Measurements from ENCODE around the gene RCAN2.

GRCh38 chr6:46204880-46205650, 286.2 kb downstream of the RCAN2 start:
- TF ChIP-seq POLR2A (IDR thresholded peaks at IDR 0.05) (no peak), POLR2AphosphoS5 (IDR thresholded peaks at IDR 0.05) (no peak), CTCF (IDR thresholded peaks at IDR 0.05) (no peak), EP300 (IDR thresholded peaks at IDR 0.05) (no peak)

Measured in upper lobe of left lung (tissue), 4 donors.